A172 (cell line): ENCODE results near the gene DRAM2. TPM values are rescaled to one million over a fixed set of nuclear protein-coding genes. Genes with fewer than 3 reads are reported as not detected.
"Not testable (repeated sequence)": the region's sequence is repeated elsewhere in the genome, so short reads cannot be mapped to it uniquely, and the experiment has no call there.

Source experiments
- DNase-seq: peaks from one replicate; pipeline ENCODE4 v3.0.0-alpha.2; 2015; ENCODE audit warnings: low spot score
- total RNA-seq: library from RNA; depleted of rRNA; stranded (reverse); fragments of >200 nt; shearing (Covaris generic); gene quantifications from 2 replicates; pipeline ENCODE4 v1.2.3, GENCODE V29; 2014; rRNA removed

The DRAM2 gene
- total RNA-seq, 1 experiment from 2014 or later, result 44.3 TPM

DNA sequence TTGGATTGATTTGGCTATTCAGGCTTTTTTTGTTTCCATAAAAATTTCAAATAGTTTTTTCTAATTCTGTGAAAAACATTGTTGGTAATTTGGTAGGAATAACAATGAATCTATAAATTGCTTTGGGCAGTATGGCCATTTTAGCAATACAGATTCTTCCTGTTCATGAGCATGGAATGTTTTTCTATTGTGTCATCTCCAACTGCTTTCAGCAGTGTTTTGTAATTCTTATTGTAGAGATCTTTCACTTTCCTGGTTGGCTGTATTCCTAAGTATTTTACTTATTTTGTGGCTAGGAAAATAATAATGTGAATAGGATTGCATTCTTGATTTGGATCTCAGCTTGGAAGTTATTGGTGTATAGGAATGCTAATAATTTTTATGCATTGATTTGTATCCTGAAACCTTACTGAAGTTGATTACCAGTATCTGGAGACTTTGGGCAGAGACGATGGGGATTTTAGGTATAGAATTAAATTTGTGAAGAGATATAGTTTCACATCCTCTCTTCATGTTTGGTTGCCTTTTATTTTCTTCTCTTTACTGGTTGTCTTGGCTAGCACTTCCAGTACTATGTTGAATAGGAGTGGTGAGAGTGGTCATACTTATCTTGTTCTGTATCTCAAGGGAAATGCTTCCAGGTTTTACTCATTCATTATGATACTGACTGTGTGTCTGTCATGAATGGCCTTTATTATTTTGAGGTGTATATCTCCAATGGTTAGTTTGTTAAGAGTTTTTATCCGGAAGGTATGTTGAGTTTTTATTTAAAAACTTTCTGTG lies 57.3 kb downstream of the DRAM2 start:
- no peak for DNase-seq

DNA sequence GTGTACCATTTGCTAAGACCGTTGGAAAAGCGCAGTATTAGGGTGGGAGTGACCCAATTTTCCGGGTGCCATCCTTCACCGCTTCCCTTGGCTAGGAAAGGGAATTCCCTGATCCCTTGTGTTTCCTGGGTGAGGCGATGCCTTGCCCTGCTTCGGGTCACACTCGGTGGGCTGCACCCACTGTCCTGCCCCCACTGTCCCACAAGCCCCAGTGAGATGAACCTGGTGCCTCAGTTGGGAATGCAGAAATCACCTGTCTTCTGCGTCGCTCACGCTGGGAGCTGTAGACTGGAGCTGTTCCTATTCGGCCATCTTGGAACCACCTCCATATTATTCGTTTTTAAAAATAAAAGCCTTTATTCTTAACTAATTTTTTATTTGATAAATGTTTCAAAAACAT lies 60.6 kb downstream of the DRAM2 start:
- not testable (repeated sequence) for DNase-seq

DNA sequence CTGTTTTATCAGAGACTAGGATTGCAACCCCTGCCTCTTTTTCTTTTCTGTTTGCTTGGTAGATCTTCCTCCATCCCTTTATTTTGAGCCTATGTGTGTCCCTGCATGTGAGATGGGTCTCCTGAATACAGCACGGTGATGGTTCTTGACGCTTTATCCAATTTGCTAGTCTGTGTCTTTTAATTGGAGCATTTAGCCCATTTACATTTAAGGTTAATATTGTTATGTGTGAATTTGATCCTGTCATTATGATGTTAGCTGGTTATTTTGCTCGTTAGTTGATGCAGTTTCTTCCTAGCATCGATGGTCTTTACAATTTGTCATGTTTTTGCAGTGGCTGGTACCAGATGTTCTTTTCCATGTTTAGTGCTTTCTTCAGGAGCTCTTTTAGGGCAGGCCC lies 62.6 kb downstream of the DRAM2 start:
- DNase-seq, result not testable (repeated sequence)

Other genes starting within 250 kb of the DRAM2 start
- 33.9 and 38.8 TPM in 2 replicates for gene LRIF1, start 176.2 kb downstream of the DRAM2 start, total RNA-seq
- 33.5 and 35.9 TPM in 2 replicates for gene CEPT1, start 130 bp upstream of the DRAM2 start, total RNA-seq
- 0.41 and 1.6 TPM in 2 replicates for gene DENND2D, start 60.6 kb upstream of the DRAM2 start, total RNA-seq
- 0.48 and 2.5 TPM in 2 replicates for gene CHI3L2, start 87.6 kb upstream of the DRAM2 start, total RNA-seq
- not detected in 2 replicates for gene CHIA, start 150.8 kb upstream of the DRAM2 start, total RNA-seq